ENCODE results near the gene SEC62.

SEC62 gene

GRCh38 chr3:169946336-169946735 is 20.3 kb upstream of the SEC62 start:
- no peak overlapping the region for H3K4me3 ChIP-seq (ENCODE audit: low read depth, low read length)
- in situ Hi-C loops (cut with HindIII; ENCODE audit: low pct_ligation_motif_present, low sequenced_read_pairs), result no loop called here
- H3K27ac ChIP-seq, result no peak overlapping the region
- DNase-seq, result no peak
- no peaks in the 10 kb centered on the region for H3K27me3 ChIP-seq (replicated peaks)
- no peaks in the 10 kb centered on the region for H3K36me3 ChIP-seq (replicated peaks)
- TF ChIP-seq CTCF (IDR thresholded peaks at IDR 0.05; ENCODE audit: low read depth, low read length, missing control alignments), result no peak

- in situ Hi-C loops (cut with HindIII; ENCODE audit: low pct_ligation_motif_present, low sequenced_read_pairs), result no loop called here
Observed at GRCh38 chr3:169948559-169949448, 17.8 kb upstream of the SEC62 start.

GRCh38 chr3:169952045-169952444 is 14.6 kb upstream of the SEC62 start:
- in situ Hi-C loops (cut with HindIII; ENCODE audit: low pct_ligation_motif_present, low sequenced_read_pairs), result no loop called here
- no peak overlapping the region for H3K4me3 ChIP-seq (ENCODE audit: low read depth, low read length)
- H3K27me3 ChIP-seq (replicated peaks), result no peaks in the 10 kb centered on the region
- TF ChIP-seq CTCF (IDR thresholded peaks at IDR 0.05; ENCODE audit: low read depth, low read length, missing control alignments), result no peak
- no peak overlapping the region for H3K27ac ChIP-seq
- no peak for DNase-seq
- H3K36me3 ChIP-seq (replicated peaks), result no peaks in the 10 kb centered on the region

More at GRCh38 chr3:169948559-169949448, 17.8 kb upstream of the SEC62 start:
- Histone ChIP-seq H3K27ac (no peak overlapping the region), H3K4me3 (ENCODE audit: low read depth, low read length) (no peak overlapping the region), H3K27me3 (replicated peaks) (no peaks in the 10 kb centered on the region), H3K36me3 (replicated peaks) (no peaks in the 10 kb centered on the region)
- no peak for DNase-seq
- TF ChIP-seq CTCF (IDR thresholded peaks at IDR 0.05; ENCODE audit: low read depth, low read length, missing control alignments), result no peak

GRCh38 chr3:169953462-169954141 is 13.0 kb upstream of the SEC62 start:
- no peak overlapping the region for H3K4me3 ChIP-seq (ENCODE audit: low read depth, low read length)
- in situ Hi-C loops (cut with HindIII; ENCODE audit: low pct_ligation_motif_present, low sequenced_read_pairs), result no loop called here
- no peak overlapping the region for H3K27ac ChIP-seq
- no peak for TF ChIP-seq CTCF (IDR thresholded peaks at IDR 0.05; ENCODE audit: low read depth, low read length, missing control alignments)
- no peaks in the 10 kb centered on the region for H3K36me3 ChIP-seq (replicated peaks)
- no peak for DNase-seq
- H3K27me3 ChIP-seq (replicated peaks), result no peaks in the 10 kb centered on the region

- TF ChIP-seq CTCF (IDR thresholded peaks at IDR 0.05; ENCODE audit: low read depth, low read length, missing control alignments), result no peak
- DNase-seq, result no peak
- in situ Hi-C loops (cut with HindIII; ENCODE audit: low pct_ligation_motif_present, low sequenced_read_pairs), result no loop called here
- Histone ChIP-seq H3K36me3 (replicated peaks) (no peaks in the 10 kb centered on the region), H3K4me3 (ENCODE audit: low read depth, low read length) (no peak overlapping the region), H3K27ac (no peak overlapping the region), H3K27me3 (replicated peaks) (no peaks in the 10 kb centered on the region)
Observed at GRCh38 chr3:169954142-169954756, 12.4 kb upstream of the SEC62 start.
